ENCODE data around the gene TARBP1. TPM values are rescaled to one million over a fixed set of nuclear protein-coding genes. Genes with fewer than 3 reads are reported as not detected.

Gene TARBP1
- total and polyA plus RNA-seq, 2 of the 8 experiments (the other 6 are each of a cell fraction or from before 2014, with no cell fraction given): 21.9 to 32.3 TPM

DNA sequence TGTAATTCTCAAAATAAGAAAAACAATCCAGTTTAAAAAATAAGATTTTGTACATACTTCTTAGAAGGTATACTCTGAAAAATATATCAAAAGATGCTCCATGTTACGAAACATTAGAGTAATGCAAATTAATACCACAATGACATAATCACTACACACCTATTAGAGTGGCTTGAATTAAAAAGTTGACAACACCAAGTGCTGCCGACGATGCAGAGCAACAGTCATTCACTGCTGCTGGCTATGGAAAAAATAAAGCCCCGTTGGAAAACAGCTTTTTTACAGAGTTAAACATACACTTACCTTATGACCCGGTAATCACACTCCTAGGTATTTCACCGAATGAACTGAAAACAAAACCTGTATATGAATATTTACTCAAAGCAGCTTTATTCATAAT is 90.9 kb downstream of the TARBP1 start:
- Histone ChIP-seq H3K9me3 (ENCODE audit: insufficient read depth in 2 of 2, low read depth in 1 of 2, low read length in 1 of 2) (no peaks in the 10 kb centered on the region), H3K4me2 (ENCODE audit: insufficient read depth in 1 of 2, low read depth in 2 of 2, low read length in 2 of 2) (no peak overlapping the region), H3K4ac (replicated peaks; ENCODE audit: insufficient read length, low read depth, low read length) (no peak overlapping the region), H2AFZ (ENCODE audit: low read length) (no peak overlapping the region), H4K8ac (ENCODE audit: extremely low read depth, insufficient read depth, low read length) (no peak overlapping the region), H3K14ac (ENCODE audit: insufficient read length) (no peak overlapping the region), H4K91ac (replicated peaks; ENCODE audit: insufficient read length, low read length) (no peak overlapping the region), H4K5ac (ENCODE audit: insufficient read length, low read depth, low read length) (no peak overlapping the region), H3K56ac (replicated peaks; ENCODE audit: insufficient read length, low read depth, low read length) (no peak overlapping the region), H4K20me1 (replicated peaks in 1 of 2; ENCODE audit: control insufficient read depth in 1 of 2, insufficient read depth in 2 of 2, low read length in 2 of 2) (no peaks in the 10 kb centered on the region), H2BK120ac (replicated peaks; ENCODE audit: low read depth, low read length) (no peak overlapping the region), H3K36me3 (ENCODE audit: control insufficient read depth in 2 of 4, insufficient read depth in 4 of 4, low read length in 3 of 4) (peaks cover 0 to 10% (median 4%) of the 10 kb centered on the region in 4 experiments; a peak in 5 of 8 replicates), H2AK5ac (ENCODE audit: low read depth, low read length) (no peak overlapping the region), H3K18ac (ENCODE audit: extremely low read depth, low read length) (no peak overlapping the region), H2BK12ac (ENCODE audit: low read depth, low read length) (no peak overlapping the region), H3K79me1 (ENCODE audit: low read depth, low read length) (no peaks in the 10 kb centered on the region), H3K23me2 (ENCODE audit: low read depth, low read length) (no peaks in the 10 kb centered on the region), H3K79me2 (ENCODE audit: control insufficient read depth in 1 of 2, insufficient read depth in 2 of 2, low read length in 2 of 2) (no peaks in the 10 kb centered on the region), H3K23ac (ENCODE audit: insufficient read length) (no peak overlapping the region), H3K27me3 (replicated peaks in 1 of 4; ENCODE audit: control insufficient read depth in 3 of 4, extremely low read depth in 1 of 4, insufficient read depth in 3 of 4, low read length in 3 of 4) (no peaks in the 10 kb centered on the region), H3K27ac (ENCODE audit: low read depth, low read length) (no peak overlapping the region), H2BK5ac (ENCODE audit: low read depth, low read length) (no peak overlapping the region), H3K9ac (replicated peaks in 1 of 4; ENCODE audit: extremely low read depth in 1 of 4, low read depth in 3 of 4, low read length in 3 of 4) (no peak overlapping the region), H2BK15ac (ENCODE audit: low read length) (no peak overlapping the region), H3K4me3 (ENCODE audit: extremely low read depth in 1 of 4, insufficient read depth in 2 of 4, low read depth in 3 of 4, low read length in 4 of 4) (no peak overlapping the region), H2BK20ac (ENCODE audit: low read length) (no peak overlapping the region), H3K4me1 (replicated peaks in 1 of 4; ENCODE audit: control insufficient read depth in 3 of 4, insufficient read depth in 4 of 4, low read length in 3 of 4) (no peaks in the 10 kb centered on the region)
- POLR2A ChIA-PET (ENCODE audit: partially characterized antibody): no interaction called here
- WGBS, 2 experiments (ENCODE audit: extremely low coverage in 1 of 2, insufficient coverage in 1 of 2, insufficient read length in 1 of 2, insufficient replicate concordance in 2 of 2, low coverage in 1 of 2, low lambda C conversion rate in 2 of 2, missing lambda C conversion rate in 1 of 2): 80% methylated on average over 6 of the region's 6 CpGs; no CpG with 5 or more reads in 1 of the 2 experiments
- FAIRE-seq: no peak
- CTCF ChIA-PET (ENCODE audit: partially characterized antibody): interaction anchor here (1.2 to 2.0 kb wide), 2 partner anchors 61 to 78 kb away, joined by 3 to 5 read pairs; no protein-coding TSS in a partner anchor
- DNase-seq (ENCODE audit: low read depth in 1 of 2, low spot score in 2 of 2): no peak
- TF ChIP-seq, protein P1, sequence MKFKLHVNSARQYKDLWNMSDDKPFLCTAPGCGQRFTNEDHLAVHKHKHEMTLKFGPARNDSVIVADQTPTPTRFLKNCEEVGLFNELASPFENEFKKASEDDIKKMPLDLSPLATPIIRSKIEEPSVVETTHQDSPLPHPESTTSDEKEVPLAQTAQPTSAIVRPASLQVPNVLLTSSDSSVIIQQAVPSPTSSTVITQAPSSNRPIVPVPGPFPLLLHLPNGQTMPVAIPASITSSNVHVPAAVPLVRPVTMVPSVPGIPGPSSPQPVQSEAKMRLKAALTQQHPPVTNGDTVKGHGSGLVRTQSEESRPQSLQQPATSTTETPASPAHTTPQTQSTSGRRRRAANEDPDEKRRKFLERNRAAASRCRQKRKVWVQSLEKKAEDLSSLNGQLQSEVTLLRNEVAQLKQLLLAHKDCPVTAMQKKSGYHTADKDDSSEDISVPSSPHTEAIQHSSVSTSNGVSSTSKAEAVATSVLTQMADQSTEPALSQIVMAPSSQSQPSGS (IDR thresholded peaks at IDR 0.05; ENCODE audit: low read length): no peak
- TF ChIP-seq SP1 (IDR thresholded peaks at IDR 0.05; ENCODE audit: low read depth, low read length) (no peak), EZH2 (IDR thresholded peaks at IDR 0.05; ENCODE audit: low read depth, low read length, severe bottlenecking) (no peak), SIN3A (conservative IDR thresholded peaks at IDR 0.05 in 1 of 2, IDR thresholded peaks at IDR 0.05 in 1 of 2; ENCODE audit: low read depth in 1 of 2, low read length in 2 of 2) (no peak), TEAD4 (IDR thresholded peaks at IDR 0.05; ENCODE audit: low read depth, low read length) (no peak), RAD21 (IDR thresholded peaks at IDR 0.05 in 1 of 2, conservative IDR thresholded peaks at IDR 0.05 in 1 of 2; ENCODE audit: low read depth in 2 of 2, low read length in 2 of 2) (no peak), CEBPB (IDR thresholded peaks at IDR 0.05; ENCODE audit: low read depth, low read length) (no peak), SIX5 (IDR thresholded peaks at IDR 0.05; ENCODE audit: low read depth, low read length) (no peak), POU5F1 (IDR thresholded peaks at IDR 0.05; ENCODE audit: low read depth, low read length) (no peak), TCF12 (IDR thresholded peaks at IDR 0.05; ENCODE audit: low read depth, low read length) (no peak), HDAC6 (IDR thresholded peaks at IDR 0.05; ENCODE audit: low read depth, low read length) (no peak), POLR2A (IDR thresholded peaks at IDR 0.05; ENCODE audit: control extremely low read depth in 1 of 2, low read depth in 2 of 2, low read length in 2 of 2) (no peak), NANOG (IDR thresholded peaks at IDR 0.05; ENCODE audit: insufficient read depth, low read depth, low read length, poor library complexity, severe bottlenecking) (no peak)
